ENCODE results near the gene PIK3R6. TPM values are rescaled to one million over a fixed set of nuclear protein-coding genes. Genes with fewer than 3 reads are reported as not detected.
A peak's percentile ranks its signal among the peaks of the same experiment; 100 is the strongest.

The PIK3R6 gene
- total and polyA plus RNA-seq, 10 of the 15 experiments (the other 5 are each of a cell fraction or from before 2014, with no cell fraction given) = 6.7 to 146 (median 68.2) TPM

- TF ChIP-seq RELB (IDR thresholded peaks at IDR 0.05; ENCODE audit: low read depth) (peak; percentile 94), E2F8 (IDR thresholded peaks at IDR 0.05; ENCODE audit: low read depth, partially characterized antibody) (peak; percentile 78), RUNX3 (IDR thresholded peaks at IDR 0.05; ENCODE audit: low read length) (peak; percentile 100), PML (IDR thresholded peaks at IDR 0.05; ENCODE audit: low read length) (peak; percentile 84), RCOR1 (conservative IDR thresholded peaks at IDR 0.05; ENCODE audit: low read depth, low read length) (no peak), SMARCA5 (IDR thresholded peaks at IDR 0.05) (no peak; the same call in 1 of the 2 replicates), ZBTB33 (IDR thresholded peaks at IDR 0.05) (no peak), TCF12 (IDR thresholded peaks at IDR 0.05; ENCODE audit: low read depth, low read length) (peak; percentile 96), HDAC6 (IDR thresholded peaks at IDR 0.05; ENCODE audit: unreplicated experiment) (no peak), ESRRA (IDR thresholded peaks at IDR 0.05; ENCODE audit: low read length) (no peak; the same call in 1 of the 2 replicates), KLF5 (IDR thresholded peaks at IDR 0.05; ENCODE audit: partially characterized antibody) (peak; percentile 61), CREB1 (IDR thresholded peaks at IDR 0.05; ENCODE audit: low read depth) (peak; percentile 87), ETV6 (conservative IDR thresholded peaks at IDR 0.05 in 1 of 2, IDR thresholded peaks at IDR 0.05 in 1 of 2; ENCODE audit: borderline replicate concordance in 1 of 2, low read depth in 1 of 2) (peak in 1 of 2 experiments; percentile 97; a peak in 2 of 4 replicates), SUZ12 (IDR thresholded peaks at IDR 0.05; ENCODE audit: unreplicated experiment) (no peak)
- TF ChIP-seq, protein P1, sequence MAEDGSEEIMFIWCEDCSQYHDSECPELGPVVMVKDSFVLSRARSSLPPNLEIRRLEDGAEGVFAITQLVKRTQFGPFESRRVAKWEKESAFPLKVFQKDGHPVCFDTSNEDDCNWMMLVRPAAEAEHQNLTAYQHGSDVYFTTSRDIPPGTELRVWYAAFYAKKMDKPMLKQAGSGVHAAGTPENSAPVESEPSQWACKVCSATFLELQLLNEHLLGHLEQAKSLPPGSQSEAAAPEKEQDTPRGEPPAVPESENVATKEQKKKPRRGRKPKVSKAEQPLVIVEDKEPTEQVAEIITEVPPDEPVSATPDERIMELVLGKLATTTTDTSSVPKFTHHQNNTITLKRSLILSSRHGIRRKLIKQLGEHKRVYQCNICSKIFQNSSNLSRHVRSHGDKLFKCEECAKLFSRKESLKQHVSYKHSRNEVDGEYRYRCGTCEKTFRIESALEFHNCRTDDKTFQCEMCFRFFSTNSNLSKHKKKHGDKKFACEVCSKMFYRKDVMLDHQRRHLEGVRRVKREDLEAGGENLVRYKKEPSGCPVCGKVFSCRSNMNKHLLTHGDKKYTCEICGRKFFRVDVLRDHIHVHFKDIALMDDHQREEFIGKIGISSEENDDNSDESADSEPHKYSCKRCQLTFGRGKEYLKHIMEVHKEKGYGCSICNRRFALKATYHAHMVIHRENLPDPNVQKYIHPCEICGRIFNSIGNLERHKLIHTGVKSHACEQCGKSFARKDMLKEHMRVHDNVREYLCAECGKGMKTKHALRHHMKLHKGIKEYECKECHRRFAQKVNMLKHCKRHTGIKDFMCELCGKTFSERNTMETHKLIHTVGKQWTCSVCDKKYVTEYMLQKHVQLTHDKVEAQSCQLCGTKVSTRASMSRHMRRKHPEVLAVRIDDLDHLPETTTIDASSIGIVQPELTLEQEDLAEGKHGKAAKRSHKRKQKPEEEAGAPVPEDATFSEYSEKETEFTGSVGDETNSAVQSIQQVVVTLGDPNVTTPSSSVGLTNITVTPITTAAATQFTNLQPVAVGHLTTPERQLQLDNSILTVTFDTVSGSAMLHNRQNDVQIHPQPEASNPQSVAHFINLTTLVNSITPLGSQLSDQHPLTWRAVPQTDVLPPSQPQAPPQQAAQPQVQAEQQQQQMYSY (CRISPR knock-in tag; IDR thresholded peaks at IDR 0.05) = no peak
- TF ChIP-seq, protein P2, sequence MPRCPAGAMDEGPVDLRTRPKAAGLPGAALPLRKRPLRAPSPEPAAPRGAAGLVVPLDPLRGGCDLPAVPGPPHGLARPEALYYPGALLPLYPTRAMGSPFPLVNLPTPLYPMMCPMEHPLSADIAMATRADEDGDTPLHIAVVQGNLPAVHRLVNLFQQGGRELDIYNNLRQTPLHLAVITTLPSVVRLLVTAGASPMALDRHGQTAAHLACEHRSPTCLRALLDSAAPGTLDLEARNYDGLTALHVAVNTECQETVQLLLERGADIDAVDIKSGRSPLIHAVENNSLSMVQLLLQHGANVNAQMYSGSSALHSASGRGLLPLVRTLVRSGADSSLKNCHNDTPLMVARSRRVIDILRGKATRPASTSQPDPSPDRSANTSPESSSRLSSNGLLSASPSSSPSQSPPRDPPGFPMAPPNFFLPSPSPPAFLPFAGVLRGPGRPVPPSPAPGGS (IDR thresholded peaks at IDR 0.05; ENCODE audit: borderline replicate concordance, insufficient read depth, low read depth, low read length, poor library complexity, severe bottlenecking) = peak; percentile 97
Observed at GRCh38 chr17:8857919-8858318, 9.6 kb downstream of the PIK3R6 start (continued).

Data from GM12878 (cell line).